HG02763 (cell line): ENCODE measurements around the gene TRAFD1.
A peak's percentile ranks its signal among the peaks of the same experiment; 100 is the strongest.
"Not testable (repeated sequence)": the region's sequence is repeated elsewhere in the genome, so short reads cannot be mapped to it uniquely, and the experiment has no call there.

Experiments
- ATAC-seq: cut with Tn5 transposase; IDR thresholded peaks from one replicate; pipeline ENCODE4 v1.9.1; 2021; ENCODE audit warnings: mild to moderate bottlenecking, moderate library complexity; ENCODE audit not compliant: unreplicated experiment

The TRAFD1 gene, protein sequence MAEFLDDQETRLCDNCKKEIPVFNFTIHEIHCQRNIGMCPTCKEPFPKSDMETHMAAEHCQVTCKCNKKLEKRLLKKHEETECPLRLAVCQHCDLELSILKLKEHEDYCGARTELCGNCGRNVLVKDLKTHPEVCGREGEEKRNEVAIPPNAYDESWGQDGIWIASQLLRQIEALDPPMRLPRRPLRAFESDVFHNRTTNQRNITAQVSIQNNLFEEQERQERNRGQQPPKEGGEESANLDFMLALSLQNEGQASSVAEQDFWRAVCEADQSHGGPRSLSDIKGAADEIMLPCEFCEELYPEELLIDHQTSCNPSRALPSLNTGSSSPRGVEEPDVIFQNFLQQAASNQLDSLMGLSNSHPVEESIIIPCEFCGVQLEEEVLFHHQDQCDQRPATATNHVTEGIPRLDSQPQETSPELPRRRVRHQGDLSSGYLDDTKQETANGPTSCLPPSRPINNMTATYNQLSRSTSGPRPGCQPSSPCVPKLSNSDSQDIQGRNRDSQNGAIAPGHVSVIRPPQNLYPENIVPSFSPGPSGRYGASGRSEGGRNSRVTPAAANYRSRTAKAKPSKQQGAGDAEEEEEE

DNA sequence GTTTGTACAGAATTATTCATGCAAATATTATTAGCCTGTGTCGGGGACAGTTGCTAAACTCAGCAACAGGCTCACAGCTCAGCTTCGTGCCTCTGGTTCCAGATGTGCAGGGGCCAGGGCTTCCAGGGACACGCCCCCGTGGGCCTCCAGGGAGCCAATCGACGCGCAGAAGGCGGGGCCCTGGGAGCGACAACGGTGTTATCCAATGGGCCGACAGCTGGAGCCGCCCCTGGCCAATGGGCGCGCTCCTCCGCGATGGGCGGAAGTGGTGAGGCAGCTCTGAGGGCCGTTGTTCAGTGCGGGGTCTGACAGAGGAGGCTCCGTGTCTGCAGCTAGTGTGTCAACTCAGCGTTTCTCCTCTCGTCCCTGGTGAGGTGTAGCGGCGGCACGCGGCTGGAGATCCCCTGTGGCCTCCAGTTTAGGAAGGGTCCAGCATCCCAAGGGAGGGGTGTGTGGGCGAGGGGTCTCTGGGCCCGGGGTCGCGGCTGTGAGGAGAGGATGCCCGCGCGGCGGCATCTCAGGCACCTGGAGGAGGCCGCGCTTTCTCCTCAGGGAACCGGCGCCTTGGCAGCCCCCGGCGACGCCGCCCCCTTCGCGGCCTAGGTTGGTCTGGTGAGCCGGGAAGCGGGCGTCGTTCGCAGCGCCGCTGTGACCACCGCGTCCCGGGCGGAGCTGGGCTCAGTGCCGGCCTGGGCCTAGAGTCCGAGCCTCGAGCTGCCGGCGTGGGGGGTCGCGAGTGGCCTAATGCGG, at the start of gene TRAFD1:
TRAFD1 (plus strand) TSS at position 311 of the 750 bp plus-strand sequence. CDS start 4,963 bp downstream, outside the sequence.
- ATAC-seq: peak; percentile 97

DNA sequence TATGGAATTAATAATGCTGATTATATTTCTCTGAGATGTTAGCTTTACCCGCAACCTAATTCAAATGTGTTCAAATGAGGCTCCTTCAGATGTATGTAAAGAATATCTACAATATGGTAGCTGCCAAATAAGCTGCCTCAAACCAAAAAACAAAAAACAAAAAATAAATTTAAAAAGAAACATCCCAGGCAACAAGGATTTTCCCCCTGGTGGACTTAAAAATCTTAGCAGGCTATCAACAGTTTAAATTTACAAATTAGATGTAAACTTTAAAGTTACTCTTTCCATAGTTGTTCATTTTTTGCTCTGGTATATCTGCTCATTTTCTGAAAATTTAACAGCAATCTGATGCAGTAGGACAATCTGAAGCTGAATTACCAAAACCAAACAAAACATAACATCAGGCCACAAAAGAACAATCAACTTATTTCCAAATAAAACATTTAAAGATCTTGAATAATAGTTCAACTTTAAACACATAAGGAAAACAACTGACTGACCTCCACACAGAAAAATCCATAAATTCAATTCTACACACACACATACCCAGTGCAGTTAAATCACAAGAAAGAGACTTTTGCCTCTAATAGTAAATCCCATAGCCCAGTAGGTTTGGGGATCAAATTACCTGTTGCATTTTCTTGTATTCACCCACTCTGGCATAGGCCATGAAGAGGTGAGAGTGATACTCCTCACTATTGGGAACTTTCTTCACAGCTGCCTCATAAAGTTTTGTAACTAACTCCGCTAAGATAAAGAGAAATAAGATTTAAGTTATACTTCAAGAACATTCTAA, 38.1 kb upstream of the TRAFD1 start:
- ATAC-seq: no peak

GRCh38 chr12:112087851-112088250, 37.5 kb upstream of the TRAFD1 start:
- no peak for ATAC-seq

- ATAC-seq: no peak
Measured at GRCh38 chr12:112091563-112091962, 33.8 kb upstream of the TRAFD1 start.

DNA sequence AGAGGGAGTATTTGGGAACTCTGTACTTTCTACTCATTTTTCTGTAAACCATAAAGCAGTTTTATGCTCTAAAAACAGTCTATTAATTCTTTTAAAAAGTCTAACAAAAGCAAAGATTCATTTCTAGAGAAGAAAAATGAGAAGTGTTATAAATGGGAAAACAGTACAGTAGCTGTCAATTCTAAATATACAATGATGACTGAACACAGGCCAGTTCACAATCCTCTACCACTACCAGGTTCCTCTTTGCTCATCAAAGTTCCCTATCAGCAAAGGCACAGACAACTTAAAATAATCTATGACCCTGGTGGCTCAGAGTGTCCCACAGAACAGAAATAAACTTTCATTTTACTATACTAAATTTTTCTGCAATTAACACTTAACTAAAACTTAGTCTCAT, 29.3 kb upstream of the TRAFD1 start:
- no peak for ATAC-seq

GRCh38 chr12:112096667-112097066, 28.7 kb upstream of the TRAFD1 start:
- no peak for ATAC-seq

GRCh38 chr12:112097641-112098040, 27.7 kb upstream of the TRAFD1 start:
- ATAC-seq: no peak

GRCh38 chr12:112100500-112100899, 24.9 kb upstream of the TRAFD1 start:
- ATAC-seq: not testable (repeated sequence)

DNA sequence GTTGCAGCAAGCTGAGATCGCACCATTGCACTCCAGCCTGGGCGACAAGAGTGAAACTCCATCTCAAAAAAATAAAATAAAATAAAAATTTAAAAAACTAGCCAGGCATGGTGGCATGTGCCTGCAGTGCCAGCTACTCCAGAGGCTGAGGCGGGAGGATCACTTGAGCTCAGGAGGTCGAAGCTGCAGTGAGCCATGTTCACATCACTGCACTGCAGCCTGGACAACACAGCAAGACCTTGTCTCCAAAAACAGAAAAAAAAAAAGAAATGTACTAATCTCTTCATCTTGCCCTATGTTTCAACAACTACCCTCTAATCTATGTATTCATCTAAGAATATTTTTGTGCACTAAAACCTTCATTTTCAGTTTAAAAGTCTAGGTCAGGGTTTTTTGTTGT, 23.2 kb upstream of the TRAFD1 start:
- no peak for ATAC-seq

GRCh38 chr12:112102746-112103145, 22.6 kb upstream of the TRAFD1 start:
- ATAC-seq: not testable (repeated sequence)

GRCh38 chr12:112103758-112104503, 21.4 kb upstream of the TRAFD1 start:
- ATAC-seq: no peak

- ATAC-seq: no peak
Measured at GRCh38 chr12:112105891-112106290, 19.5 kb upstream of the TRAFD1 start.

GRCh38 chr12:112107306-112108201, 17.8 kb upstream of the TRAFD1 start:
- peak; percentile 6 for ATAC-seq

- peak; percentile 74 for ATAC-seq
Measured at GRCh38 chr12:112108202-112109079, 16.9 kb upstream of the TRAFD1 start, which contains the start of gene NAA25. Gene NAA25 (minus strand): TSS chr12:112108783. CDS start chr12:112108773, 10 bp downstream.

DNA sequence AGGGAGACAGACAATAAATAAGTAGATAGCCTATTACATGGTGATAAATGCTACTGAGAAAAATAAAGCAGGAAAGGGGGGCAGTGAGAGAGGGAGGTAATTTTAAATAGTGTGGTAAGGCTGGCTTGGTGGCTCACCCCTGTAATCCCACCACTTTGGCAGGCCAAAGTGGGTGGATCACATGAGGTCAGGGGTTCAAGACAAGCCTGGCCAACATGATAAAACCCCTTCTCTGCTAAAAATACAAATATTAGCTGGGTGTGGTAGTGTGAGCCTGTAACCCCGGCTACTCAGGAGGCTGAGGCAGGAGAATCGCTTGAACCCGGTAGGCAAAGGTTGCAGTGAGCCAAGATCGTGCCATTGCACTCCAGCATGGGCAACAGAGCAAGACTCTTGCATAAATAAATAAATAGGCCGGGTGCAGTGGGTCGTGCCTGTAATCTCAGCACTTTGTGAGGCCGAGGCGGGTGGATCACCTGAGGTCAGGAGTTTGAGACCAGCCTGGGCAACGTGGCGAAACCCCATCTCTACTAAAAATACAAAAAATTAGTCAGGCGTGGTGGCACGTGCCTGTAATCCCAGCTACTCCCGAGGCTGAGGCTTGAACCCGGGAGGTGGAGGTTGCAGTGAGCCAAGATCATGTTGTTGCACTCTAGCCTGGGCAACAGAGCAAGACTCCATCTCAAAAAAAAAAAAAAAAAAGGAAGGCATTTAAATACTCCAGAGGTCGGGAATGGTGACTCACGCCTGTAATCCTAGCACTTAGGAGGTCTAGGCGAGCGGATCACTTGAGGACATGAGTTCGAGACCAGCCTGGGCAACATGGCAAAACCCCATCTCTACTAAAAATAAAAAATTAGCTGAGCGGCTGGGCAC, 14.3 kb upstream of the TRAFD1 start:
- not testable (repeated sequence) for ATAC-seq

GRCh38 chr12:112111931-112112330, 13.4 kb upstream of the TRAFD1 start:
- no peak for ATAC-seq
